K562 (cell line): ENCODE results near the gene RNLS. TPM values are rescaled to one million over a fixed set of nuclear protein-coding genes. Genes with fewer than 3 reads are reported as not detected.

Experiments
- ATAC-seq: fragments of 200-7000 bp; cut with Tn5 transposase; 3 replicates; pipeline ENCODE4 v1.9.1; 2020; ENCODE audit warnings: moderate library complexity
- BruUV-seq: library from RNA; stranded (reverse); fragments of 400-500 nt; replicated peaks from 2 replicates; lab custom pipeline; 2021; lab: Mats Ljungman, UMichigan
- CTCF ChIA-PET: fragments of 300-600 bp; formaldehyde crosslinking; extraction: SDS; loops from one replicate; lab custom pipeline; 2021; ENCODE audit warnings: low intra/inter-chr PET ratio; lab: Yijun Ruan, JAX
- POLR2A ChIA-PET: fragments of 300-600, 350-650 bp; sonication (Branson Sonifier 250); formaldehyde crosslinking; extraction: SDS; loops from one replicate; lab custom pipeline; 2021; ENCODE audit warnings: antibody characterized with exemption, inconsistent platforms; lab: Yijun Ruan, JAX
- DNase-seq, 4 experiments: peaks; one replicate each; pipeline versions ENCODE4 v3.0.0 to v3.0.0-alpha.2; 2011 to 2018; ENCODE audit warnings: low spot score in 3 of 4, mixed read lengths in 3 of 4; ENCODE audit errors: extremely low read depth in 1 of 4
- FAIRE-seq: peaks from 2 replicates; lab custom pipeline; 2011; peaks lifted over from hg19 to GRCh38; lab: Jason Lieb, UNC
- H2AFZ ChIP-seq: 2 replicates; pipeline ENCODE4 v1.6.0; 2011; ENCODE audit warnings: low read depth, low read length, control low read depth, inconsistent platforms
- H3K27ac ChIP-seq: fragments of 200-600 bp; 3 replicates; pipeline ENCODE4 v1.8.0; 2011; ENCODE audit warnings: low read depth, mild to moderate bottlenecking, control low read depth, inconsistent platforms, low read length, moderate library complexity, mixed read lengths; ENCODE audit errors: extremely low read depth
- H3K27me3 ChIP-seq, 2 experiments: fragments of 300-600 bp in 1 of 2; 2 replicates in 1 of 2; 3 replicates in 1 of 2; pipeline versions ENCODE4 v1.6.0 to v1.8.0; 2011; ENCODE audit warnings: inconsistent platforms in 2 of 2, low read length in 2 of 2, mild to moderate bottlenecking in 1 of 2, mixed read lengths in 1 of 2, moderate library complexity in 1 of 2; ENCODE audit not compliant: control insufficient read depth in 2 of 2, insufficient read depth in 2 of 2
- H3K36me3 ChIP-seq: fragments of 300-600 bp; 3 replicates; pipeline ENCODE4 v1.8.0; 2011; ENCODE audit warnings: mild to moderate bottlenecking, low read length, inconsistent platforms; ENCODE audit not compliant: control insufficient read depth, insufficient read depth
- H3K4me1 ChIP-seq, 2 experiments: fragments of 200-600 bp in 1 of 2; replicated peaks in 1 of 2; 2 replicates in 1 of 2; 3 replicates in 1 of 2; pipeline versions ENCODE4 v1.5.1 to v1.8.0; 2011; ENCODE audit warnings: inconsistent platforms in 2 of 2, low read length in 2 of 2, mild to moderate bottlenecking in 1 of 2, mixed read lengths in 1 of 2, moderate library complexity in 1 of 2; ENCODE audit not compliant: control insufficient read depth in 2 of 2, insufficient read depth in 2 of 2
- H3K4me2 ChIP-seq: 2 replicates; pipeline ENCODE4 v1.6.1; 2011; ENCODE audit warnings: low read length, control low read depth, inconsistent platforms, mixed read lengths; ENCODE audit not compliant: insufficient read depth
- H3K4me3 ChIP-seq: fragments of 200-600 bp; sonication (generic), shearing (Covaris generic); 2 replicates; pipeline ENCODE4 v1.5.1; 2016; ENCODE audit warnings: control low read depth, inconsistent platforms
- H3K79me2 ChIP-seq: fragments of 200-600 bp; 3 replicates; pipeline ENCODE4 v1.8.0; 2011; ENCODE audit warnings: low read length, inconsistent platforms; ENCODE audit not compliant: control insufficient read depth, insufficient read depth
- H3K9ac ChIP-seq, 2 experiments: 2 replicates each; pipeline versions ENCODE4 v1.6.0 to v1.6.1; 2011; ENCODE audit warnings: low read depth in 2 of 2, low read length in 2 of 2, control low read depth in 1 of 2, inconsistent platforms in 1 of 2, mild to moderate bottlenecking in 1 of 2, mixed read lengths in 1 of 2; ENCODE audit not compliant: insufficient read depth in 1 of 2
- H3K9me1 ChIP-seq: one replicate; pipeline ENCODE4 v1.6.0; 2011; ENCODE audit warnings: inconsistent platforms, mild to moderate bottlenecking, low read length, moderate library complexity; ENCODE audit not compliant: control insufficient read depth, insufficient read depth
- H3K9me3 ChIP-seq: replicated peaks from 2 replicates; pipeline ENCODE4 v1.5.1; 2011; ENCODE audit warnings: low read depth, low read length, inconsistent platforms; ENCODE audit not compliant: control insufficient read depth, insufficient read depth
- H4K20me1 ChIP-seq: replicated peaks from 2 replicates; pipeline ENCODE4 v1.6.1; 2011; ENCODE audit warnings: low read length, inconsistent platforms, mixed read lengths; ENCODE audit not compliant: control insufficient read depth, insufficient read depth
- ATF1 ChIP-seq, 2 experiments: fragments of 450-650 bp in 1 of 2; IDR thresholded peaks; 2 replicates each; pipeline ENCODE4 v1.6.1; 2016; ENCODE audit warnings: missing compliant biosample characterization in 1 of 2, missing genetic modification characterization in 1 of 2
- ATF3 ChIP-seq, 2 experiments: fragments of 450-650 bp in 1 of 2; sonication (generic) in 1 of 2; formaldehyde crosslinking in 1 of 2; IDR thresholded peaks in 1 of 2; conservative IDR thresholded peaks in 1 of 2; 2 replicates each; pipeline versions ENCODE4 v1.6.1 to v1.8.1; 2016 to 2023; ENCODE audit warnings: mild to moderate bottlenecking in 2 of 2, moderate library complexity in 2 of 2, inconsistent platforms in 1 of 2, missing genetic modification reagents in 1 of 2
- GTF2E2 ChIP-seq: fragments of 200-800 bp; sonication (Bioruptor generic); IDR thresholded peaks from 2 replicates; pipeline ENCODE4 v1.6.1; 2016; ENCODE audit warnings: missing genetic modification characterization, missing compliant biosample characterization
- HINFP ChIP-seq: fragments of 450-650 bp; conservative IDR thresholded peaks from 2 replicates; pipeline ENCODE4 v1.6.1; 2016; ENCODE audit warnings: missing genetic modification characterization, low read depth, mild to moderate bottlenecking, control low read depth, missing compliant biosample characterization
- HSF4 ChIP-seq: fragments of 250-450 bp; sonication (Bioruptor Pico); IDR thresholded peaks from 2 replicates; pipeline ENCODE4 v2.1.2; 2022; ENCODE audit warnings: mild to moderate bottlenecking, moderate library complexity, borderline replicate concordance
- KAT8 ChIP-seq: fragments of 450-650 bp; IDR thresholded peaks from 2 replicates; pipeline ENCODE4 v1.6.1; 2016; ENCODE audit warnings: low read depth, mild to moderate bottlenecking
- MIER1 ChIP-seq: fragments of 450-650 bp; IDR thresholded peaks from 2 replicates; pipeline ENCODE4 v1.6.1; 2016; ENCODE audit warnings: antibody characterized with exemption, mild to moderate bottlenecking, low read depth
- PHB ChIP-seq: fragments of 250-450 bp; sonication (Bioruptor Pico); IDR thresholded peaks from 2 replicates; pipeline ENCODE4 v1.5.0; 2021
- PHTF2 ChIP-seq: fragments of 250-450 bp; sonication (Bioruptor Pico); IDR thresholded peaks from 2 replicates; pipeline ENCODE4 v1.5.0; 2021; ENCODE audit warnings: mild to moderate bottlenecking
- SIRT6 ChIP-seq: IDR thresholded peaks from one replicate; pipeline ENCODE4 v1.6.1; 2012; ENCODE audit warnings: low read depth, mild to moderate bottlenecking, control low read depth, inconsistent platforms, low read length, moderate library complexity
- XRCC4 ChIP-seq: IDR thresholded peaks from one replicate; pipeline ENCODE4 v1.6.1; 2011; ENCODE audit not compliant: insufficient read depth, insufficient read length; ENCODE audit errors: extremely low read depth
- ZBTB17 ChIP-seq: fragments of 450-650 bp; formaldehyde crosslinking; IDR thresholded peaks from 2 replicates; pipeline ENCODE4 v1.4.0; 2020; ENCODE audit warnings: mild to moderate bottlenecking
- ZNF224 ChIP-seq: sonication (generic); formaldehyde crosslinking; IDR thresholded peaks from 2 replicates; pipeline ENCODE4 v1.8.0; 2022; ENCODE audit warnings: mild to moderate bottlenecking, missing genetic modification reagents
- ZNF79 ChIP-seq: fragments of 250-450 bp; sonication (Bioruptor Pico); IDR thresholded peaks from 2 replicates; pipeline ENCODE4 v1.4.0; 2020; ENCODE audit warnings: low read depth, mild to moderate bottlenecking, moderate library complexity
- ZSCAN32 ChIP-seq: fragments of 450-650 bp; formaldehyde crosslinking; IDR thresholded peaks from 2 replicates; pipeline ENCODE4 v1.4.0; 2020; ENCODE audit warnings: mild to moderate bottlenecking, moderate library complexity
- in situ Hi-C: fragments of 300-500 bp; cut with MboI; formaldehyde crosslinking; loops from 4 replicates; pipeline ENCODE4 v1.15.0; 2018; ENCODE audit warnings: inconsistent platforms, mixed read lengths
- intact Hi-C: fragments of 100-400 bp; cut with micrococcal nuclease; formaldehyde crosslinking; loops from 2 replicates; pipeline ENCODE4 v1.14.2; 2022
- polyA plus RNA-seq, 8 experiments: library from polyadenylated mRNA; depleted of rRNA in 4 of 8; stranded (reverse) in 5 of 8; unstranded in 3 of 8; fragments of >200 nt; fragmentation: Nextera tagmentation in 2 of 8; fragmentation: Illumina TruSeq in 1 of 8; extraction: Ambion mirVana in 2 of 8; extraction: Trizol in 1 of 8; gene quantifications; 2 replicates each; pipeline versions ENCODE4 v1.2.1 to v1.2.3, GENCODE V29; 2011 to 2014; ENCODE audit warnings: inconsistent platforms in 1 of 8, missing spikeins in 1 of 8
- total RNA-seq, 7 experiments: library from RNA; depleted of rRNA in 6 of 7; stranded (reverse); fragments of >200 nt in 6 of 7; fragmentation: Illumina TruSeq in 2 of 7; extraction: Trizol in 2 of 7; gene quantifications; 2 replicates each; pipeline versions ENCODE4 v1.2.1 to v1.2.3, GENCODE V29; 2011 to 2021; ENCODE audit warnings: low replicate concordance in 1 of 7
- TF ChIP-seq, protein P1 (sequence below), 2 experiments: fragments of 450-650 bp; conservative IDR thresholded peaks; 2 replicates each; pipeline ENCODE4 v1.6.1; 2017; ENCODE audit warnings: mild to moderate bottlenecking in 2 of 2, moderate library complexity in 2 of 2

The RNLS gene
- total and polyA plus RNA-seq, 9 of the 15 experiments (the other 6 are each of a cell fraction or from before 2014, with no cell fraction given), result 0.14 to 0.72 (median 0.41) TPM; not detected in 3

GRCh38 chr10:88424881-88425280, 158.2 kb downstream of the RNLS start (continued):
- TF ChIP-seq, protein P1, sequence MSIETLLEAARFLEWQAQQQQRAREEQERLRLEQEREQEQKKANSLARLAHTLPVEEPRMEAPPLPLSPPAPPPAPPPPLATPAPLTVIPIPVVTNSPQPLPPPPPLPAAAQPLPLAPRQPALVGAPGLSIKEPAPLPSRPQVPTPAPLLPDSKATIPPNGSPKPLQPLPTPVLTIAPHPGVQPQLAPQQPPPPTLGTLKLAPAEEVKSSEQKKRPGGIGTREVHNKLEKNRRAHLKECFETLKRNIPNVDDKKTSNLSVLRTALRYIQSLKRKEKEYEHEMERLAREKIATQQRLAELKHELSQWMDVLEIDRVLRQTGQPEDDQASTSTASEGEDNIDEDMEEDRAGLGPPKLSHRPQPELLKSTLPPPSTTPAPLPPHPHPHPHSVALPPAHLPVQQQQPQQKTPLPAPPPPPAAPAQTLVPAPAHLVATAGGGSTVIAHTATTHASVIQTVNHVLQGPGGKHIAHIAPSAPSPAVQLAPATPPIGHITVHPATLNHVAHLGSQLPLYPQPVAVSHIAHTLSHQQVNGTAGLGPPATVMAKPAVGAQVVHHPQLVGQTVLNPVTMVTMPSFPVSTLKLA (conservative IDR thresholded peaks at IDR 0.05), result no peak
- no peak for TF ChIP-seq HINFP (tag)
- TF ChIP-seq PHTF2 (CRISPR knock-in tag), result no peak
- no peak for TF ChIP-seq MIER1
- no peak for TF ChIP-seq ZNF224 (CRISPR knock-in tag)
- no peak for TF ChIP-seq ZBTB17

DNA sequence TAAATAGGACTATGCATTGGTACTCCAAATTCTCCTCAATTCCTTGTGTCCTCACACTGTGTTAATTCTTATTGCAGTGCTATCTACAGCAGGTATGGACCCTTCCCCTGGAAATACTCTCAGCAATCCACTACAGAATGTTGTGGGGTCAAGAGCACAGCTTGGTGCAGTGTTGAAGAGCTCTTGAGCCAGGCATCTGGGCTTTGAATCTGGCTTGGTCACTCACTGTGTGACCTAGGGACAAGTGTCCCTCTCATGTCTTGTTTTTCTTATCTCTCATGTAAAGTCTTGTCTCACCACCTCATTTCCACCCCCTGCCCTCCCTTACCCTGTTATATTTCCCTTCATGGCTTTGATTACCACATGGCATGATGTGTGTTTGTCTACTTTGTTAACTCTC, 159.4 kb downstream of the RNLS start:
- no peaks in the 10 kb centered on the region for H3K79me2 ChIP-seq
- POLR2A ChIA-PET, result no interaction called here
- TF ChIP-seq ATF3 (IDR thresholded peaks at IDR 0.05), result no peak
- no peak for TF ChIP-seq ATF3 (CRISPR knock-in tag; conservative IDR thresholded peaks at IDR 0.05)
- no peak for TF ChIP-seq SIRT6
- no peak for TF ChIP-seq ATF1 (CRISPR knock-in tag; IDR thresholded peaks at IDR 0.05)
- no peak for TF ChIP-seq ATF1 (tag; IDR thresholded peaks at IDR 0.05)
- no peak for TF ChIP-seq PHB
- TF ChIP-seq, protein P1 (conservative IDR thresholded peaks at IDR 0.05), result no peak
- no peak for TF ChIP-seq HSF4 (CRISPR knock-in tag)
- TF ChIP-seq GTF2E2 (tag), result no peak
- TF ChIP-seq KAT8, result no peak
- TF ChIP-seq ZNF79 (CRISPR knock-in tag), result no peak
- TF ChIP-seq ZSCAN32 (CRISPR knock-in tag), result no peak
- TF ChIP-seq XRCC4, result no peak

More for the DNA sequence above, 159.4 kb downstream of the RNLS start:
- Histone ChIP-seq H3K9me3 (no peaks in the 10 kb centered on the region), H4K20me1 (no peaks in the 10 kb centered on the region), H3K4me2 (no peak overlapping the region), H3K27me3 (no peaks in the 10 kb centered on the region), H3K4me3 (no peak overlapping the region), H3K9me1 (no peaks in the 10 kb centered on the region), H3K36me3 (no peaks in the 10 kb centered on the region), H3K9ac (no peak overlapping the region), H3K27ac (no peak overlapping the region), H3K4me1 (no peaks in the 10 kb centered on the region), H2AFZ (no peak overlapping the region)
- no TSS peak for BruUV-seq
- ATAC-seq (no peak), DNase-seq (no peak), FAIRE-seq (no peak)
- intact Hi-C loops (no loop called here), in situ Hi-C loops (no loop called here)
- CTCF ChIA-PET, result no interaction called here
